ENCODE measurements around the gene CEP97. TPM values are rescaled to one million over a fixed set of nuclear protein-coding genes. Genes with fewer than 3 reads are reported as not detected.
"Not testable (repeated sequence)": the region's sequence is repeated elsewhere in the genome, so short reads cannot be mapped to it uniquely, and the experiment has no call there.

Gene CEP97
- total and polyA plus RNA-seq, 4 donors: 1.9 to 21.0 (median 6.6) TPM

DNA sequence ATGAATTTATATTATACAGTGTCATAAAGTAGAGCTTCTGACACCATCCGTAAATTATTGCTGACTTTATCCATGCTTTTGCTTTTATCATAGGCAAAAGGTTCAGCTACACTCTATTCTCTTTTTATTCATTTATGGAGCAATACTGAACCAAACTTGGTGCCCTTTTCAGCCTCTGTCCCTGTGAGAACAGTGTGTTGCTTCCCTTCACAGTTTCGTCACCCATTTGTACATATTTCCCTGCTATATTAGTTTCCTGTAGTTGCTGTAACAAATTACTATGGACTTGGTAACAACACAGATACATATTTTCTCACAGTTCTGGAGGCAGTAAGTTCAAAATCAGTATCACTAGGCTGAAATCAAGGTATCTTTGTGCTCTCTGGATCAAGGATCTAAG is 35.1 kb upstream of the CEP97 start:
- Histone ChIP-seq H3K27ac (ENCODE audit: low read depth in 1 of 2, low read length in 1 of 2) (no peak overlapping the region), H3K27me3 (ENCODE audit: control insufficient read depth in 3 of 3, insufficient read depth in 3 of 3, low read length in 2 of 3) (no peaks in the 10 kb centered on the region), H3K9me3 (ENCODE audit: control insufficient read depth in 4 of 4, insufficient read depth in 3 of 4, low read length in 3 of 4) (no peaks in the 10 kb centered on the region), H3K9ac (ENCODE audit: insufficient read depth in 1 of 2, low read length in 2 of 2) (no peak overlapping the region), H3K36me3 (ENCODE audit: control insufficient read depth in 4 of 4, insufficient read depth in 4 of 4, low read length in 4 of 4) (peaks cover 0 to 20% (median 8%) of the 10 kb centered on the region in 4 donors), H3K4me3 (no peak overlapping the region), H3K4me1 (ENCODE audit: control insufficient read depth in 5 of 5, insufficient read depth in 5 of 5, low read length in 5 of 5) (peaks cover 2 to 19% (median 8%) of the 10 kb centered on the region in 5 donors)
- ATAC-seq (ENCODE audit: insufficient read depth, low FRiP score) (no peak), DNase-seq (no peak)
- WGBS, 2 donors: 55 to 79% methylated on average over 2 of the region's 2 CpGs
- no peak for TF ChIP-seq CTCF (IDR thresholded peaks at IDR 0.05; ENCODE audit: control extremely low read depth, extremely low read depth)

GRCh38 chr3:101690972-101691371 is 33.4 kb upstream of the CEP97 start:
- Histone ChIP-seq H3K27ac (ENCODE audit: low read depth in 1 of 2, low read length in 1 of 2) (peak overlapping the region in 1 of 2 donors; percentile 69), H3K4me1 (ENCODE audit: control insufficient read depth in 5 of 5, insufficient read depth in 5 of 5, low read length in 5 of 5) (peaks cover 0 to 5% (median 0%) of the 10 kb centered on the region in 5 donors)

GRCh38 chr3:101691685-101692671 is 32.4 kb upstream of the CEP97 start:
- 64 to 84% methylated on average over 12 to 13 of the region's 15 CpGs for WGBS, 2 donors
- H3K36me3 ChIP-seq (ENCODE audit: control insufficient read depth in 4 of 4, insufficient read depth in 4 of 4, low read length in 4 of 4); DNase-seq; H3K9ac ChIP-seq (ENCODE audit: insufficient read depth in 1 of 2, low read length in 2 of 2); H3K4me3 ChIP-seq; H3K4me1 ChIP-seq (ENCODE audit: control insufficient read depth in 5 of 5, insufficient read depth in 5 of 5, low read length in 5 of 5); ATAC-seq (ENCODE audit: insufficient read depth, low FRiP score); H3K9me3 ChIP-seq (ENCODE audit: control insufficient read depth in 4 of 4, insufficient read depth in 3 of 4, low read length in 3 of 4); H3K27me3 ChIP-seq (ENCODE audit: control insufficient read depth in 3 of 3, insufficient read depth in 3 of 3, low read length in 2 of 3): not testable (repeated sequence)
- H3K27ac ChIP-seq (ENCODE audit: low read depth in 1 of 2, low read length in 1 of 2): peak overlapping the region in 1 of 2 donors; percentile 82

More at GRCh38 chr3:101690972-101691371, 33.4 kb upstream of the CEP97 start:
- Histone ChIP-seq H3K36me3 (ENCODE audit: control insufficient read depth in 4 of 4, insufficient read depth in 4 of 4, low read length in 4 of 4) (peaks cover 0 to 7% (median 0%) of the 10 kb centered on the region in 4 donors), H3K27me3 (ENCODE audit: control insufficient read depth in 3 of 3, insufficient read depth in 3 of 3, low read length in 2 of 3) (no peaks in the 10 kb centered on the region), H3K4me3 (no peak overlapping the region), H3K9me3 (ENCODE audit: control insufficient read depth in 4 of 4, insufficient read depth in 3 of 4, low read length in 3 of 4) (no peaks in the 10 kb centered on the region), H3K9ac (ENCODE audit: insufficient read depth in 1 of 2, low read length in 2 of 2) (no peak overlapping the region)
- TF ChIP-seq CTCF (IDR thresholded peaks at IDR 0.05; ENCODE audit: control extremely low read depth, extremely low read depth): no peak
- DNase-seq: no peak
- no peak for ATAC-seq (ENCODE audit: insufficient read depth, low FRiP score)

GRCh38 chr3:101693540-101693939 is 30.9 kb upstream of the CEP97 start:
- H3K27ac ChIP-seq (ENCODE audit: low read depth in 1 of 2, low read length in 1 of 2); H3K9ac ChIP-seq (ENCODE audit: insufficient read depth in 1 of 2, low read length in 2 of 2); H3K36me3 ChIP-seq (ENCODE audit: control insufficient read depth in 4 of 4, insufficient read depth in 4 of 4, low read length in 4 of 4); H3K27me3 ChIP-seq (ENCODE audit: control insufficient read depth in 3 of 3, insufficient read depth in 3 of 3, low read length in 2 of 3); H3K4me1 ChIP-seq (ENCODE audit: control insufficient read depth in 5 of 5, insufficient read depth in 5 of 5, low read length in 5 of 5); H3K4me3 ChIP-seq; H3K9me3 ChIP-seq (ENCODE audit: control insufficient read depth in 4 of 4, insufficient read depth in 3 of 4, low read length in 3 of 4): not testable (repeated sequence)
- WGBS, 2 donors: 72 to 77% methylated on average over 13 of the region's 13 CpGs
- ATAC-seq (ENCODE audit: insufficient read depth, low FRiP score): peak; percentile 68
- TF ChIP-seq CTCF (IDR thresholded peaks at IDR 0.05; ENCODE audit: control extremely low read depth, extremely low read depth): peak; percentile 16
- peak; percentile 43 to 50 (median 46) for DNase-seq

DNA sequence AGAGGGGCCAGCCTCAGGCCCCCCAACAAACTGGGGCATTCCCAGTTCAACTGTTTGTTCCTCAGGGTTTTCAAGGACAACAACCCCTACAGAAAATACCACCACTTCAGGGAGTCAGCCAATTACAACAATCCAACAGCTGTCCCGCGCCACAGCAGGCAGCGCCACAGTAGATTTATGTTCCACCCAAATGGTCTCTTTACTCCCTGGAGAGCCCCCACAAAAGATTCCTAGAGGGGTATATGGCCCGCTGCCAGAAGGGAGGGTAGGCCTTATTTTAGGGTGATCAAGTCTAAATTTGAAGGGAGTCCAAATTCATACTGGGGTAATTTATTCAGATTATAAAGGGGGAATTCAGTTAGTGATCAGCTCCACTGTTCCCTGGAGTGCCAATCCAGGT is 29.6 kb upstream of the CEP97 start:
- not testable (repeated sequence) for H3K4me1 ChIP-seq (ENCODE audit: control insufficient read depth in 5 of 5, insufficient read depth in 5 of 5, low read length in 5 of 5); H3K9ac ChIP-seq (ENCODE audit: insufficient read depth in 1 of 2, low read length in 2 of 2); H3K27ac ChIP-seq (ENCODE audit: low read depth in 1 of 2, low read length in 1 of 2); H3K4me3 ChIP-seq; ATAC-seq (ENCODE audit: insufficient read depth, low FRiP score); H3K27me3 ChIP-seq (ENCODE audit: control insufficient read depth in 3 of 3, insufficient read depth in 3 of 3, low read length in 2 of 3); DNase-seq; H3K9me3 ChIP-seq (ENCODE audit: control insufficient read depth in 4 of 4, insufficient read depth in 3 of 4, low read length in 3 of 4); H3K36me3 ChIP-seq (ENCODE audit: control insufficient read depth in 4 of 4, insufficient read depth in 4 of 4, low read length in 4 of 4)
- WGBS, 2 donors: 80 to 93% methylated on average over 4 of the region's 4 CpGs
